Central memory CD4-positive, alpha-beta T cell (primary cell): ENCODE results near the gene FOXD4L1.
"Not testable (repeated sequence)": the region's sequence is repeated elsewhere in the genome, so short reads cannot be mapped to it uniquely, and the experiment has no call there.

Source experiments
- DNase-seq: peaks from one replicate; pipeline ENCODE4 v3.0.0; 2022
- total RNA-seq, 3 experiments: gene quantifications; one replicate each; lab custom pipeline; 2026; lab: John Stamatoyannopoulos, UW

FOXD4L1 gene
- 0 to 0.16 (median 0.14) reads per million in 3 experiments for total RNA-seq

- DNase-seq = not testable (repeated sequence)
Observed at GRCh38 chr2:113498365-113498764, at the start of gene FOXD4L1. Gene FOXD4L1, plus strand, starts transcription at chr2:113498665. Its CDS starts 592 bp downstream, at chr2:113499257.

GRCh38 chr2:113465770-113466169, 32.7 kb upstream of the FOXD4L1 start:
- DNase-seq = not testable (repeated sequence)

- not testable (repeated sequence) for DNase-seq
Observed at GRCh38 chr2:113476688-113477368, 21.6 kb upstream of the FOXD4L1 start.

GRCh38 chr2:113496527-113496926, 1.9 kb upstream of the FOXD4L1 start:
- DNase-seq = not testable (repeated sequence)

GRCh38 chr2:113499019-113499885, 787 bp downstream of the FOXD4L1 start:
- not testable (repeated sequence) for DNase-seq

- DNase-seq = not testable (repeated sequence)
Observed at GRCh38 chr2:113499886-113500722, 1.6 kb downstream of the FOXD4L1 start.

GRCh38 chr2:113500723-113501038, 2.2 kb downstream of the FOXD4L1 start:
- not testable (repeated sequence) for DNase-seq

GRCh38 chr2:113502216-113503093, 4.0 kb downstream of the FOXD4L1 start:
- DNase-seq = not testable (repeated sequence)

- not testable (repeated sequence) for DNase-seq
Observed at GRCh38 chr2:113503094-113504042, 4.9 kb downstream of the FOXD4L1 start.

- DNase-seq = not testable (repeated sequence)
Observed at GRCh38 chr2:113504081-113504480, 5.6 kb downstream of the FOXD4L1 start.

GRCh38 chr2:113507394-113508140, 9.1 kb downstream of the FOXD4L1 start:
- DNase-seq = not testable (repeated sequence)

- DNase-seq = not testable (repeated sequence)
Observed at GRCh38 chr2:113508187-113508586, 9.7 kb downstream of the FOXD4L1 start.

- not testable (repeated sequence) for DNase-seq
Observed at GRCh38 chr2:113510913-113511312, 12.4 kb downstream of the FOXD4L1 start.

- DNase-seq = not testable (repeated sequence)
Observed at GRCh38 chr2:113511859-113512258, 13.4 kb downstream of the FOXD4L1 start.

- not testable (repeated sequence) for DNase-seq
Observed at GRCh38 chr2:113515457-113515856, 17.0 kb downstream of the FOXD4L1 start.

- not testable (repeated sequence) for DNase-seq
Observed at GRCh38 chr2:113515995-113516394, 17.5 kb downstream of the FOXD4L1 start.

GRCh38 chr2:113517025-113517424, 18.6 kb downstream of the FOXD4L1 start:
- DNase-seq = not testable (repeated sequence)

GRCh38 chr2:113520837-113521236, 22.4 kb downstream of the FOXD4L1 start:
- not testable (repeated sequence) for DNase-seq

GRCh38 chr2:113521492-113521891, 23.0 kb downstream of the FOXD4L1 start:
- DNase-seq = not testable (repeated sequence)

GRCh38 chr2:113524986-113525385, 26.5 kb downstream of the FOXD4L1 start:
- DNase-seq = not testable (repeated sequence)
